Esophagus muscularis mucosa (tissue), 4 donors: ENCODE results near the gene ZNF618. TPM values are rescaled to one million over a fixed set of nuclear protein-coding genes. Genes with fewer than 3 reads are reported as not detected.

Experiments
- DNase-seq: peaks from one replicate; pipeline ENCODE4 v3.0.0-alpha.2; 2017; ENCODE audit errors: extremely low spot score
- H3K27ac ChIP-seq, 4 donors: fragments of 200-600 bp; sonication (generic); replicated peaks in 1 of 4; 1 replicate in 3 of 4; 2 replicates in 1 of 4; pipeline ENCODE4 v1.5.1; 2016 to 2019; ENCODE audit warnings: mild to moderate bottlenecking in 1 of 4
- H3K27me3 ChIP-seq, 4 donors: fragments of 200-600 bp; sonication (generic); one replicate each; pipeline versions ENCODE4 v1.5.1 to v1.6.0; 2016 to 2019
- H3K36me3 ChIP-seq, 4 donors: fragments of 200-600 bp; sonication (generic); one replicate each; pipeline ENCODE4 v1.5.1; 2016 to 2019
- H3K4me1 ChIP-seq, 4 donors: fragments of 200-600 bp; sonication (generic); one replicate each; pipeline ENCODE4 v1.5.1; 2016 to 2019
- H3K4me3 ChIP-seq, 4 donors: fragments of 200-600 bp; sonication (generic); 1 replicate in 2 of 4; 2 replicates in 2 of 4; pipeline ENCODE4 v1.5.1; 2016 to 2019; ENCODE audit warnings: mild to moderate bottlenecking in 4 of 4, moderate library complexity in 1 of 4
- H3K9me3 ChIP-seq, 4 donors: fragments of 200-600 bp; sonication (generic); 1 replicate in 3 of 4; 2 replicates in 1 of 4; pipeline ENCODE4 v1.5.1; 2016 to 2019
- EP300 ChIP-seq: sonication (generic); formaldehyde crosslinking; IDR thresholded peaks from one replicate; pipeline ENCODE4 v1.6.1; 2017; ENCODE audit warnings: antibody characterized with exemption
- POLR2A ChIP-seq: fragments of 450-650 bp; IDR thresholded peaks from one replicate; pipeline ENCODE4 v1.6.1; 2017; ENCODE audit warnings: antibody characterized with exemption, moderate library complexity, mild to moderate bottlenecking, low read depth
- POLR2AphosphoS5 ChIP-seq, 2 donors: sonication (generic); formaldehyde crosslinking; IDR thresholded peaks; one replicate each; pipeline ENCODE4 v1.6.1; 2017; ENCODE audit warnings: antibody characterized with exemption in 2 of 2
- WGBS: methylation state at CpG from one replicate; pipeline ENCODE4 v1.1.5; 2018; 5-methylcytosine and 5-hydroxymethylcytosine counted together
- intact Hi-C: fragments of 100-400 bp; cut with DNase I; formaldehyde crosslinking; loops from one replicate; pipeline ENCODE4 v1.15.1; 2023
- total RNA-seq, 4 donors: library from RNA; depleted of rRNA; stranded (reverse); fragments of >200 nt; gene quantifications; one replicate each; pipeline versions ENCODE4 v1.1.0 to v1.2.1, GENCODE V29; 2016
- TF ChIP-seq, protein P1 (sequence below), 3 experiments: fragments of 200-600 bp in 2 of 3; fragments of 450-650 bp in 1 of 3; sonication (generic) in 2 of 3; IDR thresholded peaks; one replicate each; pipeline ENCODE4 v1.5.1; 2017 to 2019; ENCODE audit warnings: antibody characterized with exemption in 3 of 3, mild to moderate bottlenecking in 2 of 3, moderate library complexity in 1 of 3

Gene ZNF618
- total RNA-seq, 4 donors from 2014 or later = 1.2 to 4.5 (median 2.6) TPM

GRCh38 chr9:114050646-114051045, 174.5 kb downstream of the ZNF618 start:
- no peaks in the 10 kb centered on the region for H3K4me1 ChIP-seq
- no peak for TF ChIP-seq EP300
- TF ChIP-seq, protein P1, sequence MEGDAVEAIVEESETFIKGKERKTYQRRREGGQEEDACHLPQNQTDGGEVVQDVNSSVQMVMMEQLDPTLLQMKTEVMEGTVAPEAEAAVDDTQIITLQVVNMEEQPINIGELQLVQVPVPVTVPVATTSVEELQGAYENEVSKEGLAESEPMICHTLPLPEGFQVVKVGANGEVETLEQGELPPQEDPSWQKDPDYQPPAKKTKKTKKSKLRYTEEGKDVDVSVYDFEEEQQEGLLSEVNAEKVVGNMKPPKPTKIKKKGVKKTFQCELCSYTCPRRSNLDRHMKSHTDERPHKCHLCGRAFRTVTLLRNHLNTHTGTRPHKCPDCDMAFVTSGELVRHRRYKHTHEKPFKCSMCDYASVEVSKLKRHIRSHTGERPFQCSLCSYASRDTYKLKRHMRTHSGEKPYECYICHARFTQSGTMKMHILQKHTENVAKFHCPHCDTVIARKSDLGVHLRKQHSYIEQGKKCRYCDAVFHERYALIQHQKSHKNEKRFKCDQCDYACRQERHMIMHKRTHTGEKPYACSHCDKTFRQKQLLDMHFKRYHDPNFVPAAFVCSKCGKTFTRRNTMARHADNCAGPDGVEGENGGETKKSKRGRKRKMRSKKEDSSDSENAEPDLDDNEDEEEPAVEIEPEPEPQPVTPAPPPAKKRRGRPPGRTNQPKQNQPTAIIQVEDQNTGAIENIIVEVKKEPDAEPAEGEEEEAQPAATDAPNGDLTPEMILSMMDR (IDR thresholded peaks at IDR 0.05) = no peak
- peaks cover 5 to 44% (median 16%) of the 10 kb centered on the region in 4 donors for H3K36me3 ChIP-seq
- H3K27me3 ChIP-seq = no peaks in the 10 kb centered on the region
- no peak overlapping the region for H3K4me3 ChIP-seq
- no peak overlapping the region for H3K27ac ChIP-seq
- no peaks in the 10 kb centered on the region for H3K9me3 ChIP-seq
- 92% methylated on average over 6 of the region's 6 CpGs for WGBS
- DNase-seq = no peak
- intact Hi-C loops = no loop called here

DNA sequence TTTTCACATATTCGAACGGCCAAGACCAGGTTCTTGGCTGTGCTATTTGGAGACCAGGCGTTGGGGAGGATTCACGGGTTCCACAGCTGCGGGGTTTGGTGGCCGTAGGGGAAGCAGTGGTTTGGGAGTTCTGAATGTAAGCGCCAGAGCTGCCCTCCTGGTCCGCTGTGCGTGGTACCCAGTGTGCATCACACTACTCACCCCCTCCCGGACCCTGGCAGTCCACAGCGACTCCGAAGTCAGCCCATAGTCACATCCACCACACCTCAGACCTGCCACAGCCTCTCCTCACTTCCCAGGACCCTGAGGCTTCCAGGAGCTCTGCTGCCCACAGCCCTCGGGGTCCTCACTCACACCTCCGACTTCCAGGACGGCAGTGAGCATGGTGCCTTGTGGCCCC, 175.2 kb downstream of the ZNF618 start:
- TF ChIP-seq EP300 (no peak), POLR2A (no peak), POLR2AphosphoS5 (IDR thresholded peaks at IDR 0.05) (no peak)
- TF ChIP-seq, protein P1 (IDR thresholded peaks at IDR 0.05) = no peak
- intact Hi-C loops = no loop called here
- Histone ChIP-seq H3K27ac (no peak overlapping the region), H3K9me3 (no peaks in the 10 kb centered on the region), H3K4me1 (no peaks in the 10 kb centered on the region), H3K4me3 (no peak overlapping the region), H3K27me3 (no peaks in the 10 kb centered on the region), H3K36me3 (peaks cover 5 to 44% (median 16%) of the 10 kb centered on the region in 4 donors)
- 98% methylated on average over 15 of the region's 15 CpGs for WGBS
- DNase-seq = no peak

- Histone ChIP-seq H3K36me3 (peaks cover 5 to 44% (median 16%) of the 10 kb centered on the region in 4 donors), H3K4me3 (no peak overlapping the region), H3K9me3 (no peaks in the 10 kb centered on the region), H3K27me3 (no peaks in the 10 kb centered on the region), H3K27ac (no peak overlapping the region), H3K4me1 (no peaks in the 10 kb centered on the region)
- DNase-seq = no peak
- TF ChIP-seq POLR2AphosphoS5 (IDR thresholded peaks at IDR 0.05) (no peak), EP300 (no peak), POLR2A (no peak)
- TF ChIP-seq, protein P1 (IDR thresholded peaks at IDR 0.05) = no peak
- intact Hi-C loops = no loop called here
- WGBS = 90% methylated on average over 7 of the region's 7 CpGs
These were observed 175.6 kb downstream of the ZNF618 start for GRCh38 chr9:114051706-114052105.

GRCh38 chr9:114053246-114054005, 177.3 kb downstream of the ZNF618 start:
- Histone ChIP-seq H3K27ac (no peak overlapping the region), H3K9me3 (no peaks in the 10 kb centered on the region), H3K4me1 (no peaks in the 10 kb centered on the region), H3K27me3 (no peaks in the 10 kb centered on the region), H3K4me3 (no peak overlapping the region), H3K36me3 (peaks cover 5 to 35% (median 14%) of the 10 kb centered on the region in 4 donors)
- TF ChIP-seq POLR2AphosphoS5 (IDR thresholded peaks at IDR 0.05) (no peak), EP300 (no peak), POLR2A (no peak)
- TF ChIP-seq, protein P1 (IDR thresholded peaks at IDR 0.05) = no peak
- 86% methylated on average over 5 of the region's 8 CpGs for WGBS
- DNase-seq = no peak
- intact Hi-C loops = no loop called here
